GM18498 (cell line): ENCODE data around the gene PEF1.
A peak's percentile ranks its signal among the peaks of the same experiment; 100 is the strongest.

Experiments
- ATAC-seq: cut with Tn5 transposase; IDR thresholded peaks from one replicate; pipeline ENCODE4 v1.9.1; 2021; ENCODE audit warnings: mild to moderate bottlenecking, moderate library complexity; ENCODE audit not compliant: unreplicated experiment

The PEF1 gene, protein sequence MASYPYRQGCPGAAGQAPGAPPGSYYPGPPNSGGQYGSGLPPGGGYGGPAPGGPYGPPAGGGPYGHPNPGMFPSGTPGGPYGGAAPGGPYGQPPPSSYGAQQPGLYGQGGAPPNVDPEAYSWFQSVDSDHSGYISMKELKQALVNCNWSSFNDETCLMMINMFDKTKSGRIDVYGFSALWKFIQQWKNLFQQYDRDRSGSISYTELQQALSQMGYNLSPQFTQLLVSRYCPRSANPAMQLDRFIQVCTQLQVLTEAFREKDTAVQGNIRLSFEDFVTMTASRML

GRCh38 chr1:31644560-31645273, at the start of gene PEF1:
Gene PEF1 (minus strand): TSS chr1:31644876. CDS start chr1:31644864, 12 bp downstream.
- peak; percentile 92 for ATAC-seq

- ATAC-seq: no peak
Measured at GRCh38 chr1:31693231-31693630, 48.6 kb upstream of the PEF1 start.

DNA sequence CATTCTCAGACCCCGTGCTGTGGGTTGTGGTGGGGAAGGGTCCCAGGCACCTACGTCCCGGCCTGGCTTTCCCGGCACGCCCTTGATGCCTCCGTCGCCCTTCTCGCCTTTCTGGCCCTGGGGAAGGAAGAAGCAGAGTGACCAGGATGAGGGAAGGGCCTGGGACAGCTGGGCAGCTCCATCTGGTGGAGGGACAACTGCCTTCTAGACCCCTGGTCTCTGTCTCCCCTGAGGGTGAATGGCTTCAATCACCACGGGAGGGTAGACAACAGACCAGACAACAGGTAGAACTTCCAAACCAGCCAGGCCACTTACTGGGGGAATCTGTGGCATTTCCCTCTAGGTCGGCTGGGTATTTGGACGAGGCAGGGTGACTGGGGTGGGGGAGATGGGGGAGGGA, 47.3 kb upstream of the PEF1 start:
- no peak for ATAC-seq

GRCh38 chr1:31691446-31691845, 46.8 kb upstream of the PEF1 start:
- ATAC-seq: no peak

- no peak for ATAC-seq
Measured at GRCh38 chr1:31690921-31691320, 46.2 kb upstream of the PEF1 start.

DNA sequence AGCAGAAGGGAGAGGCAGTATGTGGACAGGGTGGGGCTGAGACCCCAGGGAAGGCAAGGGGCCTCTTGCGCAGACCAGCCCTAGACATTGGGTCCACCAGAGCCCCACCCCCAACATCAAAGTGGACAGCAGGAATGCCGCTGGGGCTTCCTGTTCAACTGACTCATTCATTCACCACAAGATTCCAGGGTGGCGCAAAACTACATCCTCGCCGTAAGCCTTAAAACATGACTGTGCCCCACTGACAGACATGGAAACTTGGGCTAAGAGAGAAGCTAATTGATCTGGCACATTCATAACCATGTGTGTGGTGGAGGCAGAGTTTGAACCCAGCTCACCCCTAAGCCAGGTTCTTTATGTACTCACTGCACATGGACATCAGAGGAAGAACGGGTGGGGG, 45.2 kb upstream of the PEF1 start:
- no peak for ATAC-seq

- ATAC-seq: no peak
Measured at GRCh38 chr1:31689379-31689778, 44.7 kb upstream of the PEF1 start.

- no peak for ATAC-seq
Measured at GRCh38 chr1:31688233-31688918, 43.7 kb upstream of the PEF1 start.

- ATAC-seq: no peak
Measured at GRCh38 chr1:31687601-31688000, 42.9 kb upstream of the PEF1 start.

DNA sequence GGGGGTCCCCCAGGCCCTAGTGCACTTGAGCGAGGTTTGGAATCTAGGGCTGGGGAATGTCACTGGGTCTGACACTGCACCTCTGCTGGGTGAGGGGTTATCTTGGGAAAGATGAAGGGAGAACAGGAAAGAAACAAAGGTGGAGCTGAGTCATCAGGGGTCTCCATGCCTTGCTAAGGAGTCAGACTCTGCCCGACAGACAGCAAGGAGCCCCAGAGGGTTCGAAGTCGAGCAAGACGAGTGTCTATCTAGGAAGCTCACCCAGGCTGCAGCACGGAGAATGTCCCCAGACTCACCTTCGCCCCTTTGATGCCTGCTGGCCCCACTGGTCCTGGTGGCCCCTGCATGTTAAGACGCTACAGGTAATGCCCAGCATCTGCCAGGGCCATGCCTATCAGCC, 41.1 kb upstream of the PEF1 start:
- no peak for ATAC-seq

GRCh38 chr1:31683997-31684396, 39.3 kb upstream of the PEF1 start:
- no peak for ATAC-seq

- ATAC-seq: no peak
Measured at GRCh38 chr1:31681415-31681814, 36.7 kb upstream of the PEF1 start.

GRCh38 chr1:31679676-31680230, 35.1 kb upstream of the PEF1 start:
- no peak for ATAC-seq

- ATAC-seq: no peak
Measured at GRCh38 chr1:31679091-31679490, 34.4 kb upstream of the PEF1 start.

GRCh38 chr1:31678681-31679080, 34.0 kb upstream of the PEF1 start:
- no peak for ATAC-seq

DNA sequence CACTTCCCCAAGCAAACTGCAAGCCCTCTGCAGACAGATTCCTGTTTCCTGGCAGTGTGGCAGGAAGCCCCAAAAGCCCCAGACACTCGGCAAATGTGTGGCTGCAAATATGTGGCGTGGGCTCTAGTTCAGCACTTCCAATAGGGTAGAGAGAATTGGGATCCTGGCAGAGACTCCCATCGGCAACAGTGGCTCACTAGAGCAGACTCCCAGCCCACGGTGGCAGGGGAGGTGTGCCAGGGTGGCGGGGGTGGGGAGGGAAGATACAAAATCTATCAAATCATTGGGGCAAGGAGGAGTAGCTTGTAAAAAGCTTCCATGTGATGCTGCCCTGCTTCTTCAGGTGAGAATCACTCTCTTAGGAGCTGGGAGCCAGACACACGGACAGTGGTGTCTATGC, 33.3 kb upstream of the PEF1 start:
- ATAC-seq: no peak

- ATAC-seq: no peak
Measured at GRCh38 chr1:31677401-31677800, 32.7 kb upstream of the PEF1 start.

- ATAC-seq: no peak
Measured at GRCh38 chr1:31675756-31676155, 31.1 kb upstream of the PEF1 start.

DNA sequence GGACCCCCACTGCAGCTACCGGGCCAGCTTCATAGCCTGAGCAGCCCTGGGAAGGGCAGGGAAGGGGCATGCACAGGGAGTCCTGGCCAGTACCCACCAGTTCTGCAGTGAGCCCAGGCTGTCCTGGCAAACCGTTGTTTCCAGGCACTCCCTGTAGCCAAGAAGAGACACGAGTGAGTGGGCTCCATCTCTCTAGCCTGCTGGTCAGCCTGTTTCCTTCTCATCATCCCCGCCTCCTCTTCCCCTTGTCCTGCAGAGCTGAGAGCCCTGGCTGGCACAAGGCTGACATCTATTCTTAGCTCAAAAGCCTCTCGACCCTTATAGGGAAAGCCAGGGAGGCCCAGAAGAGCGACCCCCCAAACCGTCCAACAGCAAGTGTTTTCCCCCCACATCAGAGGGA, 30.5 kb upstream of the PEF1 start:
- ATAC-seq: no peak

DNA sequence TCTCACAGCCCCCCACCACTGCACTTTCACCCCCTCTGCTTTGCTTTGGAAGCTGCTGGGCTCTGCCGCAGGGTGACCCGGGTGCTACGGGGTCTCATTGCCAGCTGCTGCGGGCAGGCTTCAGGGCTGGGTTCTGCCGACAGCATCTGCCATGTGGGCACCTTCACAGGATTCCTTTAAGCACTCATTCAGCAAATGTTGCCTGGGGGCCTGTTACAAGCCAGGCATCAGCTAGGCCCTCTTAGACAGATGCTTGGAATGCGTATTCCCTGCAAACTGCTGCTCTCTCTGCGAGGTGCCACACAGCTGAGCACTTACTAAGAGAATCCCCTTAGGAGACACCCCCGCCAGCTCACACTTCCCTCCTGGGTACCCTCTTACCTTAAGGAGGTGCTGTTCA, 29.9 kb upstream of the PEF1 start:
- ATAC-seq: no peak

GRCh38 chr1:31673433-31673832, 28.8 kb upstream of the PEF1 start:
- ATAC-seq: no peak

DNA sequence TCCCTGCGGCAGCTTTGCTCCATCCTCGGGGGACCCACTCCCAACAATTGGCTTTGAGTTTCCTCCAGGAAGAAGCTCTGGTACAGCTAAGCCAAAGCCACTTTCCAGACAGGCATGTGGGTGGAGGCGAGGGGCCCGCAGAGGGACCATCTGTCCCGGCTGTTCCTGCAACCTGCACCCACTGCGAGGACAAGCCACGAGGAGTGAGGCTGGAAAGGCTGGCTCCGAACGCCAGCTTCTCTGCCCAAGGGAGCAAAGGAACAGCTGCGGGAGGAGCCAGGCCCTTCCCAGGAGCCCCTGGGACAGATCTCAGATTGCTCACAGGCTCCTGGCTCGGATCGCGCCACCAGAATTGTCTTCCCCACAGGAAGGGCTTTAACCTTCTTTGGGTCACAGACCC, 28.3 kb upstream of the PEF1 start:
- ATAC-seq: no peak
